HG03039 (cell line): ENCODE measurements around the gene CCHCR1.

Source experiments
- ATAC-seq: cut with Tn5 transposase; IDR thresholded peaks from one replicate; pipeline ENCODE4 v1.9.1; 2021; ENCODE audit warnings: mild to moderate bottlenecking, moderate library complexity; ENCODE audit not compliant: unreplicated experiment

CCHCR1 gene

DNA sequence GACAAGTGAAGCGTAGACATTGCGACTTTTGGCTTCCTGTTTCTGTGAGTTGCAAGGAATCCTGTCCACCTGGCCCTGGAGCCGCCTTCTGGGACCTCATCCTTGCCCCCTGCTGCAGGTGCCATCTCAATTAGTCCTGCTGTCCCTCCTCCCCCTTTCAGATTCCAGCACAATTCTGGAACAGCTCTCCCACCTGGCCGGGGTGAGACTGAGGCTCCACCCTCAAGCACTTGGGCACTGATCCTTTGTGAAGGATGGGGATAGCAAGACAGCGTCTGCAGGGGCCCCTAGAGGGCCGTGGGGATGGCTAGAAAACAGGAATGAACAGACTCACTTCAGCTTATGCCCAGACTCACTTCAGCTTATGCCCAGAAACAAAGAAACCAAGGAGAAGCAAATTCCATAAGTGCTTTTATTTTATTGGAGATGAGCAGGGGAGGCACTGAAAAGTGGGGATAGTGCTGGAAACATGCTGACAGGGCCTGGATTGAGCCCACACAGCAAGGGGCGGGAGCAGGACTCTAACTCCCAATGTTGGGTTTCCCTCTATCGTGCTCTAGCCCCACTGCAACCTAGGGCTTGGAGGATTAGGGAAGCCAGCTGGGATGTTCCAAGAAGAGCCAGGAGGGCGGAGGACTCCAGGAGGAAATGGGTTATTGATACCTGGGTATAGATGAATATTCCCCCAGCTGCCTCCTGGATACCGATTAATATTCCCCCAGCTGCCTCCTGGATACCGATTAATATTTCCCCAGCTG is 46.6 kb downstream of the CCHCR1 start:
- ATAC-seq = no peak

DNA sequence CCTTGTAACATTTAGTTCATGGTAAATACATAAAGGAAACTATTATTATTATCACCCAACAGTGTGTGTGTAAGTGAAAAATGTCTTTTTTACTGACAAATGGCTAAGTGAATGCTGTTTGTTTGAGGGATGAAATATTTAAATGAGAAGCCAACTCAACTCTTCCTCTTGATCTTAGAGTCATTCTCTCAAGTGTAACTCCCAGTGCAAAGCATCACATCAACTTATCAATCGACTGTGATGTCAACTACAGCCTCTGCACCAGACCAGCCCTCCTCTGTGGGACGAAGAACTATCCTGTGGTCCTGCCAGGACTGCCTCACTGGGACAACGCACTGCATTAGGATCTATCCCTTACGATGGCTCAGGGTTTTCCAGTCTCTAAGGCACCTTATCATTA is 50.5 kb downstream of the CCHCR1 start:
- no peak for ATAC-seq

DNA sequence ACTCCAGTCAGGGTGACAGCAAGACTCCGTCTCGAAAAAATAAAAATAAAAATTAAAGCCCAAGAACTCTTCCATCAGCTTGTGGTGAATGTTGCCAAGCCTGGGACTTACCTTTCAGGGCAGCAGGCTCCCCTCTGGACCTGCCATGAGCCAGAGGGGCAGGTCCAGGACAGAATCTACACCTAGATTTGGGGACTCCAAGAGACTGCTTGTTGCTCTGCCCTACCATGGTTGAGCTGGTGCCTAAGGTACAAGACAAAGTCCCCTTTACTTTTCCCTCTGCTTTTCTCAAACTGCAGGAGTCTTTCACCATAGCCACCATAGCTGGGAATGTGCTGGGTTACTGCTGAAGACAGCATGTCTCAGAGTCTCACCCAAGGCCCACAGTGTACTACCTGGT is 54.5 kb downstream of the CCHCR1 start:
- ATAC-seq = no peak

DNA sequence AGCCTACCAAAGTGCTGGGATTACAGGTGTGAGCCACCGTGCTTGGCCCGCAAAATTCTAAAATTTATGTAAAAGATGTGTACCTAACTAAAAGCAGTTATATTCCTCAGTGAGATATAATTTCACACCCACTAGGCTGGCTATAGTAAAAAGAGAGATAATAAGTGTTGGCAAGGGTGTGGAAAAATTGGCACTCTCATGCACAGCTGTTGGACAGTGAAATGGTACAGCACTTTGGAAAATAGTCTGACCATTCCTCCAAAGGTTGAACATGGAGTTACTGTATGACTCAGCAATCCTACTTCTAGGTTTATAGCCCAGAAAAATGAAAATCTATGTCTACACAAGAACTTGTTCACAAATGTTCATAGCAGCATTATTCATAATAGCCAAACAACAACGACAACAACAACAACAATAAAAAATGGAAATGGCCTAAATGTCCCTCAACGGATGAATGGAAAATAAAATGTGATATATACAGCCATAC is 59.1 kb downstream of the CCHCR1 start:
- ATAC-seq = no peak

DNA sequence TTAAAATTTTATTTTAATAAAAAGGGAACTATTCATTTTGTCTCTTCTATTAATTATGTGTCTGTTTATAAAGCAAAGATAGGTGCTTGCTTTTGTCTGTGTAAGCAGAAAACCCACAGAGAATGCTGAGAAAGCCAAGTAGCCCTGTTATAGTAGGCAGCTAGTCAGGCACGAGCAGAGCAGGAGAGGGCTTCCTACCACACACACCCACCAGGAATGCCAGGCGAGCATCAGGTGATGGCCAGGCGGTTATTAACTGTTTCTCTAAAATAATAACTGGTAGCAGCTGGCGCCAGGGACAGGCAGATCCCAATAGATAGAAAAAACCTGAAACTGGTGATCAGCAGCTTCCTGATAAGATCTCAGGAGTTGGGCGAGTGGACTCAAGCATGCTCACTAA is 60.9 kb downstream of the CCHCR1 start:
- ATAC-seq = no peak

DNA sequence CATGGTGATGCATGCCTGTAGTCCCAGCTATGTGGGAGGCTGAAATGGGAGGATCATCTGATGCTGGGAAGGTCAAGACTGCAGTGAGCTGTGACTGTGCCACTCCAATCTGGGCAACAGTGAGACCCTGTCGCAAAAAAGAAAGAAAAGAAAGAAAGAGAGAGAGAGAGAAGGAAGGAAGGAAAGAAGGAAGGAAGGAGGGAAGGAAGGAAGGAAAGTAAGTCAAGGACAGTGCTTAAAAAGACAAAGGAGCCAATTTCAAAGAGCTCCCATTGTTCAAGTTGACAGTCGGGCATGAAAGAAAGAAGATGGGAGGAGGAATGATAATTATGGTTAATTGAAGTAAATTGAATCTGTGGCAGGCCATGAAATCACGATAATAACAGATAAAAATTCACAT is 61.4 kb downstream of the CCHCR1 start:
- ATAC-seq = no peak

DNA sequence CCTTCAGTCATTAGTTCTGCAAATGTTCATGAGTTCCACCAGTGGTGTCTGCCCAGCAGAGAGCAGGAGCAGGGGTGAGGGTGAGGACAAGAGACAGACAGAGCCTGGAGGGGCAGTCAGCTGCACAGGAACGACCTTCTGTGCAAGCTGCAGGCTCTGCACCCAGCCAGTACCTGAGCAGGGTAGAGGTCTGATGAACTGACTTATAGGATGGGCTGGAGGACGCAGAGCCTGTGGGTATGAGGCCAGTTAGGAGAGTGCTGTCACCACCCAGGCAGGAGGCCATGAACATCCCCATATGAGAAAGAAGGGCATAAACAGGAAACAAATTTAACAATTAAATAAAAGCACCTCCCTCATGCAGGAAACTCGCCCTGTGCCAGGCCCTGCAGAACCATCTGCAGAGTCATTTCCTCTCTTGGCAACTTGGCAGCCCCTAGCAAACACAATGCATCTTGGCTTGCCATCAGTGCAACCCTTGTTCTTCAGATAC is 63.2 kb downstream of the CCHCR1 start:
- no peak for ATAC-seq

DNA sequence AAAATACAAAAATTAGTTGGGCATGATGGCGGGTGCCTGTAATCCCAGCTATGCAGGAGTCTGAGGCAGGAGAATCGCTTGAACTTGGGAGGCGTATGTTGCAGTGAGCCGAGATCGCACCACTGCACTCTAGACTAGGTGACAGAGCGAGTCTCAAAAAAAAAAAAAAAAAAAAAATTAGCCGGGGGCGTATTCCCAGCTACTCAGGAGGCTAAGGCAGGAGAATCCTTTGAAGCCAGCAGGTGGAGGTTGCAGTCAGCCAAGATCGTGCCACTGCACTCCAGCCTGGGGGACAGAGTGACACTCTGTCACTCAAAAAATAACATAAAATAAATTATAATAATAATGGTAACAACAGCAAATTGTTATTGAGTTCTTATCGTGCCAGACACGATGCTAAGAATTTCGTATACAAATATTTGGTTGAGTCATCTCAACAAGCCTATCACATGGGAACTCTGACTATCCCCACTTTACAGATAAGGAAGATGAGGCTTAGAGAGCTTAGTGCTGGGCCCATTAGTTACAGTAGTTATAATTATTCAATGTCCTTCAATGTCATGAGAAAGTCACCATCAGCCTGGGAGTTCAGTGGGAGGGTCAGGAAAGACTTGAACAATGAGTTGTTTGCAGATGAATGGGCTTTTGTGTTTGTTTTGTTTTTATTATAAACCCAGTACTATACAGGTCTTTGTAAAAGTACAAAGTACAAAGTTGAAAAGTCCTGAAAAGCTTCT is 64.7 kb downstream of the CCHCR1 start:
- ATAC-seq = no peak
